Activated CD8-positive, alpha-beta memory T cell treated with anti-CD3 and anti-CD28 coated beads, Interleukin-2, amount 50 U/mL, for 24 hours (primary cell): ENCODE results near the gene NISCH.

Experiments used
- DNase-seq: peaks from one replicate; pipeline ENCODE4 v3.0.0-alpha.2; 2020; ENCODE audit errors: extremely low read depth

Gene NISCH

DNA sequence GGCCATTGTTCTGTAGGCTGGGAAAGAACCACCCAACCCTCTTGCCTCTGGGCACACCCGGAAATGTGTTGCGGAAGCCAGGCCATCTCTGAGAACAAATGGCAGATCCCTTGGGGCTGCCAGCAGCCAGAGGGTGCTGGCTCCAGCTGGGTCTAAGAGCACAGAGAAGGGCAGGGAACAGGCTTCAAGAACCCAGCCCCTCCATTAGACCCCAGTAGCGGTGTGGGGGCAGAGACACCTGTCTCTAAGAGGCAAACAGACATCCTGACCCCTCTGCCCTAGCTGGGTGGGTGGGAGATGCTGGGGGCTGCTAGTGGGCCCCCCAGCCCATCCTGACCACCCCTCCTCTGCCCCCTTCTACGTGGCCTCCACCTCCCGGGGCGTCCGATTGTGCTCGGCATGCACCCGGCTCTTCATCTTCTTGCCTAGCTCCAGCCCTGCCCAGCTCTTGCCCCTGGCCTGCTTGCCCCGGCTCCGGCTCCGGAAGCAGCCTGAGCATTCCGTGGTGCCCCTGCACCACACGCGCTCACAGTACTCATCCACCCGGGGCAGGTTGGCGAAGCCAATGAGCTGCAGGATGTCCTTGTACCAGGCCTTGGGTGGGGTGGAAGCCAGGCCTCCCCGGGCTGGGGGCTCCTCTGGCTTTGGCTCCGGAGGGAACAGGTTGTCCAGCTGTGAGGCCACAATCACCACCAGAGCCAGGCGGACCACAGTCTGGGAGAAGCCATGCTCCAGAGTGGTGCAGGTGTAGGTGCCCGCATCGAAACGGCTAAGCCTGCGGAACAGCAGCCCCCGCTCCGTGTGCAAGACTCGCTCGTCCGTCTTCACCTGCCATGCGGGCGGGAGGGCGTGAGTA lies 19.9 kb upstream of the NISCH start:
- no peak for DNase-seq

GRCh38 chr3:52436500-52437149 lies 18.8 kb upstream of the NISCH start:
- no peak for DNase-seq

GRCh38 chr3:52437326-52438103 lies 17.9 kb upstream of the NISCH start:
- no peak for DNase-seq

- no peak for DNase-seq
These were observed 17.4 kb upstream of the NISCH start for GRCh38 chr3:52438104-52438376.

DNA sequence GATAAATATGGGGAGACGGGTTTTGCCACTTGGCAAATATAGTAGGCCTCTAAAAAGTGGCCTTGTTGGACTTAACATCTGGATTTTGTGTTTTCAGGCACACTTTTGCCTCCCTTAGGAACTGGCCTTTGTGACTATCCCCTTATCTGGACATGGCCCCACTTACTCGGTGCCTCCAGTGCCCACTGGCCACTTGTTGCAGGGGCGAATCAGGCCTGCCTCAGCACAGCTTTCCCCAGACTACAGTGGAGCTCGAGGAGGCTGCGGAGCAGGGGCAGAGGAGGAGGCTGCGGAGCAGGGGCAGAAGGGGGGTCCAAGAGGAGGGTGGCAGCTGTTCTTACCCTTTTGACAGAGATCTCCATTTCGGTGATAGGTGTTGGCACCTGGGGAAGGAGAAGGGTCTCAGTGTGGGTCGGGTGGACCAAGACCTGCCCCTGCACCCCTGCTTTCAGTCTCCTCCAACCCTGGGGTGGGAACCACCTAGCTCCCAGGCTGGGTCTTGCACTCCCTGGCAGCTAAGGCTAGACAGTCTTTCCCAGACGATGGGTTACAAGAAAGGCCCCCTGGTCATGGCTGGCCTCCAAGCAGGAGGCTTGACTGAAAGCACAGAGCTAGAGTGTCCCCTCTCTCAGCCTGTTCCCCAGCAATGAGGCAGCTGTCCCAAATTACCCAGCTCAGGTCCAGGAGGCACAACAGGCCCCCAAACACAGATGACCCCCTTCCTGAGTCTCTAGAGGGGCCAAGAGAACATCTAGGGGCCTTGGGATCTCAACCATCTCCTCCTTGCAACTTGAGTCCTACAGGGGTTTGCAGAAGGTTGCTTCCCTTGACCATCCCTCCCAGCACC lies 16.6 kb upstream of the NISCH start:
- no peak for DNase-seq

DNA sequence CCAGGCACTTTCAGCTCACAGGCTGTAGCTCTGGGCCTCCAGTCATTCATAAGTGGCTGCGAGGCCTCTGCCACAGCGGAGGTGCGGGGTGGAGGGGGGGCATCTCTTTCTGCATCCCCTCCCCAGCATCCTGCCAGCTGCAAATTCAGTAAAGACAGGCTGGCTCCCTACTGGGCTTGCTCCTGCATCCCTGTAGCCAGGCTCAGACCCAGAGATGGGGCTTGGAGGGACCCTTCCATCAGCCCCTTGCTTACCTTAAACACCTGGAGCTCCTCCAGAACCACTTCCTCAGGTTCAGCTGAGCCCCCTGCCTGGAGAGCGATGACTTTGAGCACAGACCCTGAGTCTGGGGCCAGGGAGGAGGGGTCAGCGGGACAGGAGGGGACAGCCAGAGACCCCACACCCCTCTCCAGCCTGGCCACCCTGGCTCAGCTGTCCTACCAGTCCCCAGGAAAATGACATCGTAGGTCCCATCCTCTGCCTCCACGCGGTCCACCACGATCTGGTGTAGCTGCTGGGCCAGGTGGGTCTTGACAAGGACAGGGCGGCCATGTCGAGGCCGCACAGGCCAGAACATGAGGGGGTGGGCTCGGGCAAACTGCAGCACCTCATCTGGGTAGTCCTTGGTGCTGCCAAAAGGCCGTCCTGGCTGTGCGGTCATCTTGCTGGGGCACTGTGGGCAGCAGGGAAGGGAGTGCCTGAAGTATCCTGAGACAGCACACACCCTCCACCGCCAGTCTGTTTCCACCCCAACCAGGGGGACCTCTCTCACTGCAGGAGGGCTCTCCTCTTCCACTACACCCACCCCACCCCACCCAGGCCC lies 15.8 kb upstream of the NISCH start:
- DNase-seq, result no peak

DNA sequence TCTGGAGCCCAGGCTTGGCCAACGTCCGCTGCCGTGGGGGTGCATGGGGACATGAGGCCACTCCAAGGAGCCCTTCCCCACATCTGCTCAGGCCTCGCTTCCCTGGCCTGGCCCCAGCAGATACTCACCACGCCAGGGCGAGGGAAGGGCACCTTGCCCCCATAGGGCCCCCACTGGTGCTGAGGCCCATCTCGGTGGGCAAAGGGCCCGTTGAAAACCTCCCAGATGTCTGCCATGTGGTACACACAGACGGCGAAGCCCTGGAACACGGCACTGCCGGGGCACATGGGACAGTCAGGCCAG lies 15.2 kb upstream of the NISCH start:
- no peak for DNase-seq

DNA sequence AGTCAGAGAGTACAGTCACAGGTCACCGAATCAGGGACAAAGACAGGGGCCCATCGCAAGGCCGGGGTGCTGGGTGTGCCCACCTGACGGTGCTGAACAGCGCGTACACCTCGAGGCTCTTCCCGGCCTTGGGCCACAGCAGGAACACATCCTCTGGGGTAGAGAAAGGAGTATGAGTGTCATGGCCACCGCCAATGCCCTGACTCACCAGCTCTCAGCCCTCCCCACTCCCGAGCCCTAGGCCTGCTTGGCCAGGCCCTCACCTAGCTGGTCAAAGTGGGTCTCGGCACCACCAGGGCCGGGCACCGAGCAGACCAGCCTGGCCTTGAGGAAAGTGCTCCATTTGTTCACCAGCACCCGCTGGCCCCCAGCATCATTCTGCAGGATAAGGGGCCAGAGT lies 14.7 kb upstream of the NISCH start:
- no peak for DNase-seq

- DNase-seq, result no peak
These were observed 14.2 kb upstream of the NISCH start for GRCh38 chr3:52441091-52441771.

- no peak for DNase-seq
These were observed 13.6 kb upstream of the NISCH start for GRCh38 chr3:52441772-52442332.

GRCh38 chr3:52442409-52443267 lies 12.8 kb upstream of the NISCH start:
- no peak for DNase-seq

GRCh38 chr3:52443268-52443610 lies 12.2 kb upstream of the NISCH start:
- DNase-seq, result no peak

DNA sequence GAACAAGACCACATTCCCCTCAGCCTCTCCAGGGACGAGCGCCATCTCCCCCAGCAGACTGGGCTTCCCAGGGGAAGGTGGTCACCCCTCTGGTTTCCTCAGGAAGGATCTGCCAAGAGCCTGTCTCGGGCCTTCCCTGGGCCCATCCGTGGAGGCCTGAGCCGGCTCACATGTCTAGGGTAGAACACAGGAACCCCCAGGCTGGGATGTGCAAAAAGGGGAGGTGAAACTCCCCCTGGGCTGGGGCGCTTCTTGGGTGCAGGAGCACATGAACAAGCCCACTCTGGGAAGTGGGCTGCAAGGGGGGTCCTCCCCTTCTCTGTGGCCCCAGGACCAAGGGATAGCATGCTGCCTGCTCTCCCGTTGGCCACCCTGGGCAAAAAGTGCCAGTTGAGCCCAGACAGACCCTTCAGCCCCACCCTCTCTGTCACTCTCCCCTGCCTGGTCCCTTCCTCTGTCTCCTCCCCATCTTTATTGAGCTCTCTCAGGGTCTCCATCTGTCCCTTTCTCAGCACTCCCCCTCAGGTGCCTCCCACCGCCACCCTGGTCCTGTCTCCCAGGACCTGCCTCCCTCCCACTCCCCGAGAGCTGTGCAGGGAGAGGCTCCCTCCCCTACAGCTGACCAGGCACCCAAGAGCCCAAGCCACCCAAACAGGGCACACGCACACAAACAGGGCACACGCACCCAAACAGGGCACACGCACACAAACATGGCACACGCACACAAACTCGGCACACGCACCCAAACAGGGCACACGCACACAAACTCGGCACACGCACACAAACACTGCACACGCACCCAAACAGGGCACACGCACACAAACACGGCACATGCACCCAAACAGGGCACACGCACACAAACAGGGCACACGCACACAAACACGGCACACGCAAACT lies 11.4 kb upstream of the NISCH start:
- no peak for DNase-seq

DNA sequence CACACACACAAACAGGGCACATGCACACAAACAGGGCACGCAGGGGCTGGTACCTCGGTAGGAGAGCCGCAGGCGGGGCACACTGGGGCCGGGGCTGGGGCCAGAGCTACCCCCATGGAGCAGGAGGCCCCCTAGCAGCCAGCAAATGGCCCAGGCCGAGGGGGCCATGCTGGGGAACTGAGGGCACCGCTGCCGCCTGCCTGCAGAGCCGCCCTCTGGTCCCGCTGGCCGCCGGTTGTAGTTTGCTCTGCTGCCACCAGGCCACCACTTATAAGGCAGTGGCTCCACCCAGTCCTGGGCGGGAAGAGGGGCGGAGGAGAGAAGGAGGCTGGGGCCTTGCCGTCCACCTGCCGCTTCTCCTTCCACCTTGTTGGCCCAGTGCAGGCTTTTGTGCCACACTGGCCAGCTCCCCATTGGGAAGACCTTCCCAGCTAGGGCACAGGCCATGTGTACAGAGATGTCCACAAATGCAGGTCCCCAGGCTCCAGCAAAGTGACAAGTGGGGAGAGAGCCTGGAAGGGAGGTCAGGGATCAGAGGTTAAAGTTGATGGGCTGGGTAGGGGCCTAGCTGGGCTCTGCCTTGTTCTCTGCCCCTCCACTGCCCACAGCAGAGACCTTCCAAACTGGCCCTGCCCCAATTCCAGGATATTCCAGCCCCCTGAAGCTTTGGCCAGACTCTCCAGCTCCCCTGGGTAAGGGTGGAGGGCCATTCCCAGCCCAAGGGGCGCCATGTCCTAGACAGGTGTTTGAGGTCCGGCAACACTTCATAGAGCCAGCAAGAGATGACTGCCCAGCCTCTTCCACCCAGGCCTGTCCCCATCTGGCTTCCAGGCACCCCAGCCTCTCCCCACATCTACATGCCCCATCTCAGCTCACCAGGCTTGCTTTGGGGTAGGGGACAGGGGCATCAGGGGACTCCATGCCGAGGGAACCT lies 10.3 kb upstream of the NISCH start, which contains the start of gene SEMA3G:
Gene SEMA3G, minus strand, starts transcription at position 244 of the 934 bp plus-strand sequence. Its CDS starts 76 bp downstream, at position 168.
- peak; percentile 36 for DNase-seq

GRCh38 chr3:52446042-52446441 lies 9.4 kb upstream of the NISCH start:
- DNase-seq, result no peak

DNA sequence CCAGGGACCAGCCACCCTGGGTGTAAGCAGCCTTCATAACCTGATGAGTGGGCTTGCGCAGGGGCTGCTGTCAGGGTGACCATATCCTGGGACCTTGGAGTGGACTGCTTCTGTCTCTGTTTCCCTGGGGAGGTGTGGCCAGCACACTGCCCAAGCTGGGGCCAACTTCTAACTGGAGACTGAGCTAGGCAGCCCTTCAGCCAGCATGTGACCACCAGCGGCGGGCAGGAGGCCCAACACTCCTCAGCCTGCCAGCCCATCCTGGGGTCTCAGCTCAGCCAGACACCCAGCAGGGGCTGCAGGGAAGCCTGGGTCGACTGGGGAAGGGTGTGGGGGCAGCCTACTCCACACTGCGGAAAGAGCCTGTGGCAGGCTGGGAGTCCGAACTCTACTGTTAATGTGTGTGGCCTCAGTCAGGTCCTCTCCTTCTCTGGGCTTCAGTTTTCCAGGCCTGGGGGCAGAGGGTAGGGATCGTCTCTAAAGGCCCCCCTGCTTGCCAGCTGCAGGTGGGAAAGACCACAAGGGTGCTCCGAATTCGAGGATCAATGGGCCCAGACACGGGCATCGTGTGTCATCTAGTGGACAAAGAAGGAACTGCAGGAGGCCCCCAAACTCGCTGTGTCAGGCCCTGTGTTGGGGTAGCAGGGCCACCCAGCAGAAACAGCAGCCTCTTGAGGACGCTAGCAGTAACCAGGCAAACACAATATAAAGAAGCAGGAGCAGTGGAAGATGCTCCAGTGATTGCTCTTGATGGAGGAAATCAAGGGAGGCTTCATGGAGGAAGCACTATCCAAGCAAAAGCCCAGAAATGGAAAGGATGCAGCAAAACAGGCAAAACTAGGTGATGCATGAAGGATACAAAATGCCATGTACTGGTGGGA lies 8.5 kb upstream of the NISCH start:
- peak; percentile 42 for DNase-seq
